LNCAP (cell line): ENCODE results near the gene ZCCHC8.

Experiments
- CTCF ChIP-seq: fragments of 450-650 bp; IDR thresholded peaks from 2 replicates; pipeline ENCODE4 v1.5.1; 2017; ENCODE audit warnings: mild to moderate bottlenecking

The ZCCHC8 gene

GRCh38 chr12:122423258-122424165 lies 77.2 kb downstream of the ZCCHC8 start:
- no peak for TF ChIP-seq CTCF

DNA sequence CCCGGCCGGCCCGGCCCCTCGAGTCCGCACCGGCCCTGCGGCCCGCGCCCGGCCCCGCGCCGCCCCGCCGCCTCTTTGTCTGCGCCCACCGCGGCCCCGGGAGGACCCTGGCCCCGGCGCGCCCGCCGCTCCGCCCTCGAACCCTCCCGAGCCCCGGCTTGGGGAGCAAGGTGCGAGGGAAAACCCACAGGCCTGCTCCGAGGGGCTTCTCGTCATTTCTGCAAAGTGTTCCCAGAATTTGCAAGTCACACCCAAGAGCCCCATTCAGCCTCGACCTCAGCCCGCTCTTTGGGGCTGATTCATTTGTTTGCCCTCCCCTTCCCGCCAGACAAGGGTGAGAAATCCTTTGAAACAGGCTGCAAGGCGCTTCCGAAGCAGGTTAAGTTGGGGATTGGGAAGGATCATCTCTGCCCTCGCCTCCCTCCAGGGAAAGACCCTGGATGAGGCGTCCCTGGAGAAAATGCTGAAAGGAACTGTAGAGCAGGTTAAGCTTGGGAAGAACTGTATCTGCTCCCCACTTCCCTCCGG lies 77.9 kb downstream of the ZCCHC8 start:
- no peak for TF ChIP-seq CTCF

- TF ChIP-seq CTCF: peak; percentile 55
Measured at GRCh38 chr12:122421821-122422729, 78.7 kb downstream of the ZCCHC8 start, which contains the start of gene CLIP1. TSS of gene CLIP1 (minus strand) at chr12:122422669. CDS start at chr12:122380452, 42,217 bp downstream.
